Panc1 (cell line): ENCODE results near the gene HARS2. TPM values are rescaled to one million over a fixed set of nuclear protein-coding genes. Genes with fewer than 3 reads are reported as not detected.

Experiments used
- ATAC-seq: fragments of 200-7000 bp; cut with Tn5 transposase; 2 replicates; pipeline ENCODE4 v1.9.1; 2020; ENCODE audit warnings: mild to moderate bottlenecking, moderate library complexity
- BruUV-seq: library from RNA; stranded (reverse); fragments of 400-500 nt; replicated peaks from 2 replicates; lab custom pipeline; 2021; lab: Mats Ljungman, UMichigan
- CTCF ChIA-PET: fragments of 300-600 bp; sonication (Branson Sonifier 250); formaldehyde crosslinking; loops from one replicate; lab custom pipeline; 2022; ENCODE audit warnings: antibody characterized with exemption; lab: Charles Lee
- POLR2A ChIA-PET: fragments of 300-600 bp; sonication (Branson Sonifier 250); formaldehyde crosslinking; loops from one replicate; lab custom pipeline; 2022; ENCODE audit warnings: antibody characterized with exemption; lab: Charles Lee
- DNase-seq: peaks from one replicate; pipeline ENCODE4 v3.0.0-alpha.2; 2010; ENCODE audit warnings: low read depth, low spot score
- H3K27ac ChIP-seq: 2 replicates; pipeline ENCODE4 v1.5.1; 2011; ENCODE audit warnings: mild to moderate bottlenecking, low read length, inconsistent platforms
- H3K27me3 ChIP-seq: fragments of 200-500 bp; sonication (Bioruptor generic); 2 replicates; pipeline ENCODE4 v1.6.0; 2014; ENCODE audit warnings: low read length, inconsistent platforms; ENCODE audit not compliant: control insufficient read depth, insufficient read depth
- H3K36me3 ChIP-seq: fragments of 200-500 bp; sonication (Bioruptor generic); 2 replicates; pipeline ENCODE4 v1.5.1; 2014; ENCODE audit warnings: inconsistent platforms, mild to moderate bottlenecking, low read length, moderate library complexity; ENCODE audit not compliant: control insufficient read depth, insufficient read depth
- H3K4me1 ChIP-seq: 2 replicates; pipeline ENCODE4 v1.5.1; 2011; ENCODE audit warnings: inconsistent platforms, mild to moderate bottlenecking, low read length, moderate library complexity; ENCODE audit not compliant: control insufficient read depth, insufficient read depth
- H3K4me3 ChIP-seq, 2 experiments: 2 replicates each; pipeline ENCODE4 v1.5.1; 2011 to 2012; ENCODE audit warnings: low read depth in 2 of 2, low read length in 2 of 2, mild to moderate bottlenecking in 2 of 2, inconsistent platforms in 1 of 2, moderate library complexity in 1 of 2
- H3K9me3 ChIP-seq: fragments of 200-500 bp; sonication (Bioruptor generic); 2 replicates; pipeline ENCODE4 v1.5.1; 2014; ENCODE audit warnings: low read depth, mild to moderate bottlenecking, inconsistent platforms, low read length, moderate library complexity; ENCODE audit not compliant: control insufficient read depth, insufficient read depth
- CTCF ChIP-seq: fragments of 450-650 bp; IDR thresholded peaks from 2 replicates; pipeline ENCODE4 v1.5.1; 2017; ENCODE audit warnings: mild to moderate bottlenecking
- POLR2AphosphoS5 ChIP-seq: IDR thresholded peaks from 2 replicates; pipeline ENCODE4 v1.6.1; 2012; ENCODE audit warnings: mild to moderate bottlenecking, low read depth, low read length, moderate library complexity
- REST ChIP-seq, 2 experiments: IDR thresholded peaks; 2 replicates each; pipeline ENCODE4 v1.6.1; 2011 to 2012; ENCODE audit warnings: low read depth in 2 of 2, control low read depth in 1 of 2, low read length in 1 of 2, mild to moderate bottlenecking in 1 of 2, moderate library complexity in 1 of 2; ENCODE audit not compliant: insufficient read depth in 1 of 2
- SIN3A ChIP-seq: IDR thresholded peaks from 2 replicates; pipeline ENCODE4 v1.6.1; 2012; ENCODE audit warnings: low read depth, mild to moderate bottlenecking, low read length, moderate library complexity, borderline replicate concordance; ENCODE audit not compliant: insufficient read depth
- in situ Hi-C: cut with HindIII; loops from 2 replicates; pipeline ENCODE4 v1.10.0; 2016; ENCODE audit warnings: low sequenced_read_pairs, low pct_unique_long_range_greater_than_20kb
- intact Hi-C: fragments of 100-400 bp; cut with micrococcal nuclease; formaldehyde crosslinking; loops from one replicate; pipeline ENCODE4 v1.10.0; 2022; ENCODE audit not compliant: unreplicated experiment
- total RNA-seq: library from RNA; stranded (reverse); gene quantifications from one replicate; pipeline ENCODE4 v1.2.1, GENCODE V29; 2021; ENCODE audit not compliant: unreplicated experiment

Gene HARS2
- total RNA-seq, 1 experiment from 2014 or later = 44.1 TPM

- no peaks in the 10 kb centered on the region; the same call in 1 of the 2 replicates for H3K27me3 ChIP-seq
- BruUV-seq = no TSS peak
- DNase-seq (no peak), ATAC-seq (peak; percentile 84)
- H3K36me3 ChIP-seq = no peaks in the 10 kb centered on the region
- TF ChIP-seq CTCF (peak; percentile 74), SIN3A (no peak)
- ChIA-PET POLR2A (no interaction called here), CTCF (interaction anchor here (0.6 kb wide), 1 partner anchor 83 kb away, joined by 9 read pairs; no protein-coding TSS in a partner anchor)
- H3K27ac ChIP-seq = no peak overlapping the region
- in situ Hi-C loops (no loop called here), intact Hi-C loops (no loop called here)
- H3K4me1 ChIP-seq = no peaks in the 10 kb centered on the region
- H3K4me3 ChIP-seq = no peak overlapping the region
- H3K9me3 ChIP-seq = no peaks in the 10 kb centered on the region
Measured at GRCh38 chr5:140734354-140734753, 43.1 kb downstream of the HARS2 start.

- intact Hi-C loops (no loop called here), in situ Hi-C loops (no loop called here)
- no peaks in the 10 kb centered on the region for H3K4me1 ChIP-seq
- no TSS peak for BruUV-seq
- DNase-seq (no peak), ATAC-seq (no peak)
- no peaks in the 10 kb centered on the region; the same call in 1 of the 2 replicates for H3K27me3 ChIP-seq
- no peaks in the 10 kb centered on the region for H3K36me3 ChIP-seq
- POLR2A ChIA-PET = no interaction called here
- H3K4me3 ChIP-seq = no peak overlapping the region
- no peak for TF ChIP-seq CTCF
- CTCF ChIA-PET = no interaction called here
- H3K27ac ChIP-seq = no peak overlapping the region
- H3K9me3 ChIP-seq = peaks cover 3% of the 10 kb centered on the region; the same call in 1 of the 2 replicates
Measured at GRCh38 chr5:140737486-140737885, 46.2 kb downstream of the HARS2 start.

GRCh38 chr5:140741967-140742366, 50.7 kb downstream of the HARS2 start:
- Histone ChIP-seq H3K9me3 (peaks cover 3% of the 10 kb centered on the region; the same call in 1 of the 2 replicates), H3K27me3 (no peaks in the 10 kb centered on the region), H3K36me3 (no peaks in the 10 kb centered on the region), H3K4me3 (no peak overlapping the region), H3K27ac (no peak overlapping the region), H3K4me1 (no peaks in the 10 kb centered on the region)
- CTCF ChIA-PET = no interaction called here
- no peak for ATAC-seq
- no peak for TF ChIP-seq REST (IDR thresholded peaks at IDR 0.05; ENCODE audit: insufficient read depth in 1 of 2, low read depth in 2 of 2, low read length in 1 of 2)
- TF ChIP-seq POLR2AphosphoS5 = no peak
- TF ChIP-seq CTCF = no peak
- in situ Hi-C loops (no loop called here), intact Hi-C loops (no loop called here)
- POLR2A ChIA-PET = no interaction called here
- DNase-seq = no peak
- no TSS peak for BruUV-seq
